Caco-2 (cell line): ENCODE results near the gene FAM53A. TPM values are rescaled to one million over a fixed set of nuclear protein-coding genes. Genes with fewer than 3 reads are reported as not detected.

Experiments used
- BruUV-seq: library from RNA; stranded (reverse); fragments of 400-500 nt; replicated peaks from 2 replicates; lab custom pipeline; 2021; lab: Mats Ljungman, UMichigan
- CTCF ChIA-PET: fragments of 300-600 bp; sonication (Branson Sonifier 250); formaldehyde crosslinking; loops from one replicate; lab custom pipeline; 2022; ENCODE audit warnings: antibody characterized with exemption; lab: Charles Lee
- POLR2A ChIA-PET: fragments of 300-600 bp; sonication (Branson Sonifier 250); formaldehyde crosslinking; loops from one replicate; lab custom pipeline; 2022; ENCODE audit warnings: antibody characterized with exemption; lab: Charles Lee
- DNase-seq, 2 experiments: peaks; one replicate each; pipeline versions ENCODE4 v3.0.0 to v3.0.0-alpha.2; 2020 to 2022
- H3K27me3 ChIP-seq: replicated peaks from 2 replicates; pipeline ENCODE4 v1.6.0; 2011; ENCODE audit warnings: low read length; ENCODE audit not compliant: control insufficient read depth, insufficient read depth
- H3K36me3 ChIP-seq: 2 replicates; pipeline ENCODE4 v1.5.1; 2011; ENCODE audit warnings: low read length; ENCODE audit not compliant: control insufficient read depth, insufficient read depth
- H3K4me1 ChIP-seq: fragments of 250-450 bp; sonication (Bioruptor Pico); 2 replicates; pipeline ENCODE4 v1.5.1; 2020; ENCODE audit warnings: mild to moderate bottlenecking
- H3K4me3 ChIP-seq: 2 replicates; pipeline ENCODE4 v1.5.1; 2011; ENCODE audit warnings: low read depth, mild to moderate bottlenecking, control low read depth, low read length
- H3K9me3 ChIP-seq: fragments of 250-450 bp; sonication (Bioruptor Pico); 2 replicates; pipeline ENCODE4 v1.5.1; 2020; ENCODE audit warnings: mild to moderate bottlenecking, moderate library complexity
- H3K27ac Mint-ChIP-seq: one replicate; pipeline ENCODE4 v1.8.0; 2022; ENCODE audit warnings: mixed read lengths; ENCODE audit not compliant: unreplicated experiment
- H3K27me3 Mint-ChIP-seq: one replicate; pipeline ENCODE4 v1.8.0; 2022; ENCODE audit warnings: mixed read lengths; ENCODE audit not compliant: insufficient read depth, unreplicated experiment
- H3K36me3 Mint-ChIP-seq: one replicate; pipeline ENCODE4 v1.8.0; 2022; ENCODE audit warnings: mild to moderate bottlenecking, mixed read lengths; ENCODE audit not compliant: insufficient read depth, unreplicated experiment
- H3K4me1 Mint-ChIP-seq: one replicate; pipeline ENCODE4 v1.8.0; 2022; ENCODE audit warnings: low read depth, mixed read lengths; ENCODE audit not compliant: unreplicated experiment
- H3K4me3 Mint-ChIP-seq: one replicate; pipeline ENCODE4 v1.8.0; 2022; ENCODE audit warnings: mild to moderate bottlenecking, moderate library complexity, mixed read lengths; ENCODE audit not compliant: unreplicated experiment
- H3K9me3 Mint-ChIP-seq: one replicate; pipeline ENCODE4 v1.8.0; 2022; ENCODE audit warnings: mixed read lengths; ENCODE audit not compliant: unreplicated experiment
- intact Hi-C: fragments of 100-400 bp; cut with micrococcal nuclease; formaldehyde crosslinking; loops from one replicate; pipeline ENCODE4 v1.10.0; 2022; ENCODE audit not compliant: unreplicated experiment
- total RNA-seq: library from RNA; stranded (reverse); gene quantifications from 2 replicates; pipeline ENCODE4 v1.2.3, GENCODE V29; 2022
- TF ChIP-seq, protein P1 (sequence below), 2 experiments: fragments of 200-600 bp in 1 of 2; IDR thresholded peaks; 1 replicate in 1 of 2; 2 replicates in 1 of 2; pipeline versions ENCODE4 v1.5.1 to v1.8.0; 2011 to 2022; ENCODE audit warnings: antibody characterized with exemption in 1 of 2, control low read depth in 1 of 2, inconsistent platforms in 1 of 2, low read depth in 1 of 2, low read length in 1 of 2, mild to moderate bottlenecking in 1 of 2, moderate library complexity in 1 of 2; ENCODE audit not compliant: insufficient read depth in 1 of 2, severe bottlenecking in 1 of 2, unreplicated experiment in 1 of 2

FAM53A gene
- total RNA-seq, 1 experiment from 2014 or later: 4.1 TPM

DNA sequence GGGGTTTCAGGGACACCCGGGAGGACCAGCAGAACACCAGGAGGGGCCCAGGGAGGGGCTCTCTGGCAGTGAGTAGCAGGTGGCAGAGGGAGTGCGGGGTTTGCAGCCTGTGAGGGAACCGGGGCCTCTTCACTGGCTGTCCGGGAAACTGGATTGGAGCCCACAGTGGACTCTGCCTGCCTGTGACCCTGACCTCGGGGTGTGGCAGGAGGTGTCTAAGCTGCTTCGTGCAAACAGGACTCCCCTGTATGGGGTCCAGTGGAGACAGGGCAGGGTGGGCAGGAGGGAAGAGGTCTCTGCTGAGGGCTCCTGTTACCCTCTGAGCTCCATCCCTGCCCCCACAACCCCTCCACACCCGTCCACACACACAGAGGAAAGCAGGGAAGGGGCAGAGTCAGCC is 50.1 kb downstream of the FAM53A start:
- CTCF ChIA-PET: no interaction called here
- intact Hi-C loops: no loop called here
- no peaks in the 10 kb centered on the region for H3K4me1 ChIP-seq
- H3K9me3 Mint-ChIP-seq: no peaks in the 10 kb centered on the region
- no peak overlapping the region for H3K4me3 ChIP-seq
- no peaks in the 10 kb centered on the region for H3K36me3 Mint-ChIP-seq
- TF ChIP-seq, protein P1, sequence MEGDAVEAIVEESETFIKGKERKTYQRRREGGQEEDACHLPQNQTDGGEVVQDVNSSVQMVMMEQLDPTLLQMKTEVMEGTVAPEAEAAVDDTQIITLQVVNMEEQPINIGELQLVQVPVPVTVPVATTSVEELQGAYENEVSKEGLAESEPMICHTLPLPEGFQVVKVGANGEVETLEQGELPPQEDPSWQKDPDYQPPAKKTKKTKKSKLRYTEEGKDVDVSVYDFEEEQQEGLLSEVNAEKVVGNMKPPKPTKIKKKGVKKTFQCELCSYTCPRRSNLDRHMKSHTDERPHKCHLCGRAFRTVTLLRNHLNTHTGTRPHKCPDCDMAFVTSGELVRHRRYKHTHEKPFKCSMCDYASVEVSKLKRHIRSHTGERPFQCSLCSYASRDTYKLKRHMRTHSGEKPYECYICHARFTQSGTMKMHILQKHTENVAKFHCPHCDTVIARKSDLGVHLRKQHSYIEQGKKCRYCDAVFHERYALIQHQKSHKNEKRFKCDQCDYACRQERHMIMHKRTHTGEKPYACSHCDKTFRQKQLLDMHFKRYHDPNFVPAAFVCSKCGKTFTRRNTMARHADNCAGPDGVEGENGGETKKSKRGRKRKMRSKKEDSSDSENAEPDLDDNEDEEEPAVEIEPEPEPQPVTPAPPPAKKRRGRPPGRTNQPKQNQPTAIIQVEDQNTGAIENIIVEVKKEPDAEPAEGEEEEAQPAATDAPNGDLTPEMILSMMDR (IDR thresholded peaks at IDR 0.05; ENCODE audit: insufficient read depth in 1 of 2, low read depth in 1 of 2, low read length in 1 of 2, severe bottlenecking in 1 of 2, unreplicated experiment in 1 of 2): no peak
- no peaks in the 10 kb centered on the region for H3K9me3 ChIP-seq
- no TSS peak for BruUV-seq
- DNase-seq: no peak
- no peaks in the 10 kb centered on the region for H3K36me3 ChIP-seq
- no peaks in the 10 kb centered on the region for H3K4me1 Mint-ChIP-seq
- H3K27me3 Mint-ChIP-seq: peaks cover 3% of the 10 kb centered on the region
- no peak overlapping the region for H3K4me3 Mint-ChIP-seq
- no peaks in the 10 kb centered on the region for H3K27me3 ChIP-seq
- no peak overlapping the region for H3K27ac Mint-ChIP-seq
- POLR2A ChIA-PET: no interaction called here

DNA sequence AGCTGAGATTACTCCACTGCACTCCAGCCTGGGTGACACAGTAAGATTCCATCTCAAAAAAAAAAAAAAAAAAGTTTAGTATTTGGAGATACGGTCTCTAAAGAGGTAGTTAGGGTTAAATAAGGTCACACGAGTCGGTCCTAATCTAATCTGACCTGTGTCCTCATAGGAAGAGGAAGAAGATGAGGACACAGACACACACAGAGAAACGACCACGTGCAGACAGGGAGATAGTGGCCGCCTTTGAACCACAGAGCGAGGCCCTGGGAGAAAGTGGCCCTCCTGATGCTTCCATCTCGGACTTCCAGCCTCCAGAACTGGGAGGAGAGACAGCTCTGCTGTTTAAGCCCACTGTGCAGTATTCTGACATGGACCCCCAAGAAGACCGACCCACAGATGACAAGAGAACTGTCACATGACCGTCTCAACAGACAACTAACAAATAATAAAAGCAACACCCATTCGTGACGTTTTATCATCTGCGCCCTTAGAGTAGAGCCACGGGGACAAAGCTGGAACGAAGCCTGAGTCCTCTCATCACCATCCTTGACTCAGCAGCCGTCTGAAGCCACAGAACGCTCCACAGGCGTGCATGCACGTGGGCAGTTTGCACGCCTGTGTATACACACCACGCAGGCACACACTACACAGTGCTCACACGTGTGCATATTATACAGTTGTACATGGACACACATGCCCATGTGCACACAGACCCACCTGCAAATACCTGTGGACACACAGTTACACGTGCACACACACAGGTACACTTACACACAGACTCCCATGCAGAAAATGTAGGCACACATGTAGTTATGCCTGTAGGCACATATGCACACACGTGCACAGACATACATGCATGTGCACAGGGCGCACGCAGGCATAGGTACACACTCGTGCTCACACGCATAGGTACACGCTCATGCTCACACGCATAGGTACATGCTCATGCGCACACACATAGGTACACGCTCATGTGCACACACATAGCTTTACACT is 51.7 kb downstream of the FAM53A start:
- no peaks in the 10 kb centered on the region for H3K9me3 ChIP-seq
- DNase-seq: no peak
- BruUV-seq: no TSS peak
- H3K4me1 ChIP-seq: no peaks in the 10 kb centered on the region
- intact Hi-C loops: no loop called here
- peaks cover 3% of the 10 kb centered on the region for H3K27me3 Mint-ChIP-seq
- H3K9me3 Mint-ChIP-seq: no peaks in the 10 kb centered on the region
- no peaks in the 10 kb centered on the region for H3K27me3 ChIP-seq
- H3K27ac Mint-ChIP-seq: no peak overlapping the region
- ChIA-PET CTCF (interaction anchor here (0.6 kb wide), 1 partner anchor 65 kb away, joined by 3 read pairs; no protein-coding TSS in a partner anchor), POLR2A (no interaction called here)
- no peak overlapping the region for H3K4me3 Mint-ChIP-seq
- no peaks in the 10 kb centered on the region for H3K36me3 ChIP-seq
- no peaks in the 10 kb centered on the region for H3K4me1 Mint-ChIP-seq
- H3K4me3 ChIP-seq: no peak overlapping the region
- TF ChIP-seq, protein P1 (IDR thresholded peaks at IDR 0.05; ENCODE audit: insufficient read depth in 1 of 2, low read depth in 1 of 2, low read length in 1 of 2, severe bottlenecking in 1 of 2, unreplicated experiment in 1 of 2): no peak
- no peaks in the 10 kb centered on the region for H3K36me3 Mint-ChIP-seq

DNA sequence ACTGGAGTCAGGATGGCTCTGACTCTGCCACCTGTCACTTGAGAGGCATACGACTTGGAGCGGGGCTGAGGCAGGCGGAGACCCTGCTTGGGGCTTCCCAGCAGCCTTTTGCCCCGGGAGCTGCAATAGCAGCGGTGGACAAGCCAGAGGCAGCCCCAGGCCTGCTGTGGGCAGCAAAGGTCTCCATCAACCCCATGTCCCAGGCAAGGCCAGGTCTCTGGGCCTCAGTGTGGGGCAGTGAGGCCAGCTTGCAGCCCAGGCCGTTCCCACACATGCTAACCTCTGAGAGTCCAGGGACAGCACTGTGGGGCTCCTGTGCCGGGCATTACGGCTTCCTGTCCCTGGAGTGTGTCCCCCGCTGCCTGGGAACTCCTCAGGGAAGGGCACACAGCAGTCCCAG is 53.0 kb downstream of the FAM53A start:
- Mint-ChIP-seq H3K4me1 (no peaks in the 10 kb centered on the region), H3K36me3 (no peaks in the 10 kb centered on the region), H3K9me3 (no peaks in the 10 kb centered on the region), H3K4me3 (no peak overlapping the region), H3K27me3 (peaks cover 3% of the 10 kb centered on the region), H3K27ac (no peak overlapping the region)
- Histone ChIP-seq H3K27me3 (no peaks in the 10 kb centered on the region), H3K9me3 (no peaks in the 10 kb centered on the region), H3K4me3 (no peak overlapping the region), H3K36me3 (no peaks in the 10 kb centered on the region), H3K4me1 (no peaks in the 10 kb centered on the region)
- BruUV-seq: no TSS peak
- intact Hi-C loops: no loop called here
- no peak for DNase-seq
- ChIA-PET CTCF (interaction anchor here (0.6 kb wide), 1 partner anchor 422 kb away, joined by 3 read pairs; no protein-coding TSS in a partner anchor), POLR2A (no interaction called here)
- TF ChIP-seq, protein P1 (IDR thresholded peaks at IDR 0.05; ENCODE audit: insufficient read depth in 1 of 2, low read depth in 1 of 2, low read length in 1 of 2, severe bottlenecking in 1 of 2, unreplicated experiment in 1 of 2): no peak
